Stimulated activated CD4-positive, alpha-beta T cell treated with anti-CD3 and anti-CD28 coated beads, TNF-alpha, amount 100 ng/mL, for 24 hours (primary cell): ENCODE data around the gene BPTF.
"Not testable (repeated sequence)": the region's sequence is repeated elsewhere in the genome, so short reads cannot be mapped to it uniquely, and the experiment has no call there.

Experiments used
- DNase-seq, 3 experiments: peaks; one replicate each; pipeline ENCODE4 v3.0.0-alpha.2; 2020; ENCODE audit warnings: low read depth in 3 of 3

The BPTF gene

GRCh38 chr17:67833134-67833533 is 7.8 kb downstream of the BPTF start:
- DNase-seq, result no peak

GRCh38 chr17:67833946-67834631 is 8.8 kb downstream of the BPTF start:
- DNase-seq, result no peak

GRCh38 chr17:67834634-67835033 is 9.3 kb downstream of the BPTF start:
- no peak for DNase-seq

- no peak for DNase-seq
Observed at GRCh38 chr17:67836205-67836987, 11.1 kb downstream of the BPTF start.

- DNase-seq, result no peak
Observed at GRCh38 chr17:67837965-67838364, 12.7 kb downstream of the BPTF start.

- DNase-seq, result no peak
Observed at GRCh38 chr17:67838538-67838937, 13.2 kb downstream of the BPTF start.

- no peak for DNase-seq
Observed at GRCh38 chr17:67841992-67842391, 16.7 kb downstream of the BPTF start.

- no peak for DNase-seq
Observed at GRCh38 chr17:67842648-67843047, 17.3 kb downstream of the BPTF start.

- DNase-seq, result no peak
Observed at GRCh38 chr17:67845374-67845773, 20.1 kb downstream of the BPTF start.

GRCh38 chr17:67848189-67848588 is 22.9 kb downstream of the BPTF start:
- not testable (repeated sequence) for DNase-seq

- not testable (repeated sequence) for DNase-seq
Observed at GRCh38 chr17:67848846-67849245, 23.5 kb downstream of the BPTF start.

- no peak for DNase-seq
Observed at GRCh38 chr17:67850991-67851631, 25.8 kb downstream of the BPTF start.

GRCh38 chr17:67853703-67854102 is 28.4 kb downstream of the BPTF start:
- DNase-seq, result no peak

GRCh38 chr17:67854378-67854777 is 29.1 kb downstream of the BPTF start:
- no peak for DNase-seq

GRCh38 chr17:67855504-67856324 is 30.4 kb downstream of the BPTF start:
- DNase-seq, result no peak

GRCh38 chr17:67856402-67856801 is 31.1 kb downstream of the BPTF start:
- not testable (repeated sequence) for DNase-seq

- DNase-seq, result no peak
Observed at GRCh38 chr17:67862614-67863217, 37.4 kb downstream of the BPTF start.

- no peak for DNase-seq
Observed at GRCh38 chr17:67863624-67864247, 38.4 kb downstream of the BPTF start.

GRCh38 chr17:67865438-67865837 is 40.1 kb downstream of the BPTF start:
- no peak for DNase-seq

GRCh38 chr17:67867591-67867990 is 42.3 kb downstream of the BPTF start:
- DNase-seq, result no peak

- no peak for DNase-seq
Observed at GRCh38 chr17:67868176-67868575, 42.9 kb downstream of the BPTF start.
